Measurements from ENCODE around the gene EPO.
"Not testable (repeated sequence)": the region's sequence is repeated elsewhere in the genome, so short reads cannot be mapped to it uniquely, and the experiment has no call there.

Gene EPO

GRCh38 chr7:100683659-100684533 is 36.4 kb upstream of the EPO start:
- DNase-seq (ENCODE audit: low read depth), result no peak

GRCh38 chr7:100684534-100685042 is 35.7 kb upstream of the EPO start:
- no peak for DNase-seq (ENCODE audit: low read depth)

GRCh38 chr7:100685049-100685605 is 35.1 kb upstream of the EPO start:
- DNase-seq (ENCODE audit: low read depth), result no peak

GRCh38 chr7:100685631-100686145 is 34.6 kb upstream of the EPO start:
- no peak for DNase-seq (ENCODE audit: low read depth)

- DNase-seq (ENCODE audit: low read depth), result no peak
Measured at GRCh38 chr7:100686201-100686821, 34.0 kb upstream of the EPO start.

- DNase-seq (ENCODE audit: low read depth), result no peak
Measured at GRCh38 chr7:100686822-100687211, 33.5 kb upstream of the EPO start.

GRCh38 chr7:100687261-100687660 is 33.0 kb upstream of the EPO start:
- no peak for DNase-seq (ENCODE audit: low read depth)

GRCh38 chr7:100687751-100688300 is 32.4 kb upstream of the EPO start:
- no peak for DNase-seq (ENCODE audit: low read depth)

GRCh38 chr7:100688326-100688860 is 31.9 kb upstream of the EPO start:
- no peak for DNase-seq (ENCODE audit: low read depth)

GRCh38 chr7:100689230-100690135 is 30.8 kb upstream of the EPO start:
- no peak for DNase-seq (ENCODE audit: low read depth)

GRCh38 chr7:100691676-100692577 is 28.3 kb upstream of the EPO start:
- DNase-seq (ENCODE audit: low read depth), result peak; percentile 70

- DNase-seq (ENCODE audit: low read depth), result no peak
Measured at GRCh38 chr7:100692578-100692961, 27.7 kb upstream of the EPO start.

GRCh38 chr7:100693312-100694097 is 26.8 kb upstream of the EPO start:
- DNase-seq (ENCODE audit: low read depth), result no peak

GRCh38 chr7:100694098-100694745 is 26.0 kb upstream of the EPO start, which contains the start of gene GIGYF1:
GIGYF1 (minus strand) TSS chr7:100694250; CDS start chr7:100688238, 6,012 bp downstream.
- DNase-seq (ENCODE audit: low read depth), result peak; percentile 59

- DNase-seq (ENCODE audit: low read depth), result no peak
Measured at GRCh38 chr7:100696123-100696521, 24.1 kb upstream of the EPO start.

- no peak for DNase-seq (ENCODE audit: low read depth)
Measured at GRCh38 chr7:100699018-100699417, 21.2 kb upstream of the EPO start.

- DNase-seq (ENCODE audit: low read depth), result not testable (repeated sequence)
Measured at GRCh38 chr7:100701089-100701488, 19.2 kb upstream of the EPO start.

- DNase-seq (ENCODE audit: low read depth), result peak; percentile 65
Measured at GRCh38 chr7:100705320-100705752, 14.9 kb upstream of the EPO start.

All from stimulated activated CD4-positive, alpha-beta T cell treated with anti-CD3 and anti-CD28 coated beads, Interleukin-2, amount 100 ng/mL, for 4 hours (primary cell).